ENCODE measurements around the gene IGFALS. TPM values are rescaled to one million over a fixed set of nuclear protein-coding genes. Genes with fewer than 3 reads are reported as not detected.

IGFALS gene
- total RNA-seq, 1 donor from 2014 or later = 0.12 TPM

DNA sequence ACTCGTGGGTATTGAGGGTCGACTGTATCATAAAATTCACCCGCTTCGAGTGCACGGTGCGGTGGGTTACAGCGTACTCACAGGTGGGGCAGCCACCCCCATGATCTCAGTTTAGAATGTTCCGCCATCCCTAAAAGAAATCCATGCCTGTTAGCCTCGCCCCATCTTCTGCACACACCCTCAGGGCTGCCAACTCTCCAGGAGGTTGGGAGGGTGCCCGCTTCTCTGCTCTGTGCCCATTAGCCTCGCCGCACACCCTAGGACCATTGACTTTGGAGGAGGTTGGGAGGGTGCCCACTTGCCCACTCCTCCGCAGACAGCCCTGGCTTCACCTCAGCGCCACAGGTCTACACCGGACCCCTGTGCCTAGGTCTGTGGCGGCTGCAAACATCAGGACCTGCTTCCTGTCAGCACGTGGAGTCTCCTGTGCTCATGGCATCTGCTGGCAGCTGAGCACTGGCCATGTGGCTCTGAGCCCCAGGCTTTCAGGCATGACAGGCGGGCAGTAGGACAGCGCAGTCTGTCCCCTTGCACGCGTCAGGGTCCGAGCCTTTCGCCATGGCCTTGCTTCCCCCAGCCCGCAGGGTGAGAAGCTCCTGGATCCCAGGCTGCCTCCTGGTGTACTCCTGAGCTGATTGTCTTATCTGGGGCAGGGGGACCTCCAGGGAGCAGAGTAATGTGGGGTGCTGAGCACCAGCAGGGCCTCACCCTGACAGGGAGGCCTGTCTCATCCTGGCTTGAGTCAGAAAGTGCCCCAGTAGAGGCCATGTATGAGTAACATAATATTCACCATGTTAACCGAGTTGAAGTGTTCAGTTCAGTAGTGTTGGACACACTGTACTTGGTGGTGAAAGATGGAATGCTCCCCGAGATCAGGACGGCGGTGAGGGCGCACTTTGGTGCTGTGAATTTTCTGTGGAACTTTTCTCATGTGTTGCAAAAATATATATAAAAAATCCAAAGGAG, 44.1 kb downstream of the IGFALS start:
- Mint-ChIP-seq H3K4me3 (ENCODE audit: unreplicated experiment) (no peak overlapping the region), H3K4me1 (ENCODE audit: low read depth) (peaks cover 26% of the 10 kb centered on the region), H3K27ac (ENCODE audit: unreplicated experiment) (no peak overlapping the region), H3K9me3 (ENCODE audit: low read depth) (no peaks in the 10 kb centered on the region), H3K36me3 (ENCODE audit: low read depth) (peaks cover 19% of the 10 kb centered on the region), H3K27me3 (ENCODE audit: low read depth) (no peaks in the 10 kb centered on the region)
- TF ChIP-seq, protein P1, sequence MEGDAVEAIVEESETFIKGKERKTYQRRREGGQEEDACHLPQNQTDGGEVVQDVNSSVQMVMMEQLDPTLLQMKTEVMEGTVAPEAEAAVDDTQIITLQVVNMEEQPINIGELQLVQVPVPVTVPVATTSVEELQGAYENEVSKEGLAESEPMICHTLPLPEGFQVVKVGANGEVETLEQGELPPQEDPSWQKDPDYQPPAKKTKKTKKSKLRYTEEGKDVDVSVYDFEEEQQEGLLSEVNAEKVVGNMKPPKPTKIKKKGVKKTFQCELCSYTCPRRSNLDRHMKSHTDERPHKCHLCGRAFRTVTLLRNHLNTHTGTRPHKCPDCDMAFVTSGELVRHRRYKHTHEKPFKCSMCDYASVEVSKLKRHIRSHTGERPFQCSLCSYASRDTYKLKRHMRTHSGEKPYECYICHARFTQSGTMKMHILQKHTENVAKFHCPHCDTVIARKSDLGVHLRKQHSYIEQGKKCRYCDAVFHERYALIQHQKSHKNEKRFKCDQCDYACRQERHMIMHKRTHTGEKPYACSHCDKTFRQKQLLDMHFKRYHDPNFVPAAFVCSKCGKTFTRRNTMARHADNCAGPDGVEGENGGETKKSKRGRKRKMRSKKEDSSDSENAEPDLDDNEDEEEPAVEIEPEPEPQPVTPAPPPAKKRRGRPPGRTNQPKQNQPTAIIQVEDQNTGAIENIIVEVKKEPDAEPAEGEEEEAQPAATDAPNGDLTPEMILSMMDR (IDR thresholded peaks at IDR 0.05) = no peak
- no peak for DNase-seq (ENCODE audit: low spot score)

DNA sequence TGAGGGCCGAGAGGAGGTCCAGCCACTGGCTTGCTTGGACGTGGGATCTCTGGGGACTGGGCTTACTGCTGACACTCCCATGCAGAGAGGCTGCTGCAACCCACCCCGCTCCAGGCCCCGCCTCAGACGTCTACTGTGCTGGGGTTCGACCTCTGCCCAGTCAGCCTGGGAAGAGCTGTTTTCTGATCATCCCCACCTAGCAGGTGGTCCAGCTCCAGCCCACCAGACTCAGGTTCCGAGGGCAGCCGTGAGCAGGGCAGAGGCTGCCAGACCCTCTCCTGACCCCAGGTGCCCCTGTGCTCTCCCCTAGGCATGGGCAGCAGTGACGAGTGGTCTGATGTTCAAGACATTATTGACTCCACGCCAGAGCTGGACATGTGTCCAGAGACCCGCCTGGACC, 45.6 kb downstream of the IGFALS start:
- Mint-ChIP-seq H3K4me1 (ENCODE audit: low read depth) (peaks cover 29% of the 10 kb centered on the region), H3K9me3 (ENCODE audit: low read depth) (no peaks in the 10 kb centered on the region), H3K27ac (ENCODE audit: unreplicated experiment) (no peak overlapping the region), H3K27me3 (ENCODE audit: low read depth) (no peaks in the 10 kb centered on the region), H3K36me3 (ENCODE audit: low read depth) (peaks cover 19% of the 10 kb centered on the region), H3K4me3 (ENCODE audit: unreplicated experiment) (no peak overlapping the region)
- TF ChIP-seq, protein P1 (IDR thresholded peaks at IDR 0.05) = no peak
- DNase-seq (ENCODE audit: low spot score) = no peak

DNA sequence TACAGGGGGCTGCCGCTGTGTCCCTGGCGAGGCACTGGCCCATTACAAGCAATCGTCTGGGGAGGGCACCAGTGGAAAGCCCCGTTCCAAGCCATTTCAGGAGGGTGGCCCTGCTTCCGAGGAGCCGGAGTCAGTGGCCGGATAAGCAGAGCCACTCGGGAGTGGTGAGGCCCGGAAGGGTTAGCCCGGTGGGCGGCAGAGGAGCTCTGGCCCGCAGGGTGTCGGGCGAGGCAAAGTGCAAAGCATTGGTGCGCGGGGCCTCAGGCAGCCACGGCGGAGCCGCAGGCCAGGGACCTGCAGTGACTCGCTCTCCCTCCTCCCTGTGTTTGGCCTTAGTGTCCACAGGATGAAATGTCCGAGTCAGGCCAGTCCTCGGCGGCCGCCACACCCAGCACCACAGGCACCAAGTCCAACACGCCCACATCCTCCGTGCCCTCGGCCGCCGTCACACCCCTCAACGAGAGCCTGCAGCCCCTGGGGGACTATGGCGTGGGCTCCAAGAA, 46.8 kb downstream of the IGFALS start:
- Mint-ChIP-seq H3K27ac (ENCODE audit: unreplicated experiment) (peak overlapping the region; percentile 94), H3K4me3 (ENCODE audit: unreplicated experiment) (no peak overlapping the region), H3K36me3 (ENCODE audit: low read depth) (peaks cover 12% of the 10 kb centered on the region), H3K9me3 (ENCODE audit: low read depth) (no peaks in the 10 kb centered on the region), H3K4me1 (ENCODE audit: low read depth) (peaks cover 29% of the 10 kb centered on the region), H3K27me3 (ENCODE audit: low read depth) (no peaks in the 10 kb centered on the region)
- peak; percentile 88 for DNase-seq (ENCODE audit: low spot score)
- TF ChIP-seq, protein P1 (IDR thresholded peaks at IDR 0.05) = no peak

DNA sequence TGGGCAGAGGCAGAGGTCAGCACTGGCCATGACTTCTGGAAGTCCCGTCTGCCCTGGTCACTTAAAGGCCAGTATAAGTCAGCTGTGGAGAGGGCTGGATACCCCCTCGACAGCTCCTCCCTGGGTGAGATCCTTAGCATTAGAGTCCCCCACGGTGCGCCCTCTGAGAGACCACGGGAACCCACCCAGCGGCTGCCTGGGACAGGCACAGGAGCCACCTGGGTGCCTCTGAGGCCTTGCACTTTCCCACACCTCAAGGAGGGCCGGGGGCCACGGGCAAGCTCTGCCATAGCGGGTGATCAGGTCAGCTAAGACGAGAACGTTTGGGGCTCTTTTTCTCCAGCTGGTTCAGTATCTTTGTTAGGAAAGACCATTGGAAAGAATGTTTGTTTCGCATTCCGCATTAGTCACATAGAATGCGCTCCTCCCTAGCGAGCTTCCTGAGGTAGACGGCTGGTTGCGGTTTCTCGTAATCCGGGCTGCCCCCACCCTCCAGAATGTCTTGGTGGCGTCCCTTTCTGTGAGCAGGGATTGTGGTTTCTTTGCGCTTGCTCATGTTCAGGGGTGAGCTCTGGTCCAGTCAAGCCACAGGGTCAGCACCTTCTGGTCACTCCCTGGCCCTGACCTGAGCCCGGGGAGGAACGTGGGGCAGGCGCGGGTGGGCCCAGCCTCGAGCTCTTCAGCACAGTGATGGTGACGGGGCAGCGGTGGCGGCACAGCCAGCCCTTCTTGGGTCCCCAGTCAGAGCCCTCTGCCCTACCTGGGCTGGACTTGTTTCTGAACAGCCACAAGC, 47.4 kb downstream of the IGFALS start:
- no peak for DNase-seq (ENCODE audit: low spot score)
- Mint-ChIP-seq H3K4me3 (ENCODE audit: unreplicated experiment) (peak overlapping the region; percentile 49), H3K36me3 (ENCODE audit: low read depth) (peaks cover 12% of the 10 kb centered on the region), H3K4me1 (ENCODE audit: low read depth) (peaks cover 29% of the 10 kb centered on the region), H3K9me3 (ENCODE audit: low read depth) (no peaks in the 10 kb centered on the region), H3K27me3 (ENCODE audit: low read depth) (no peaks in the 10 kb centered on the region), H3K27ac (ENCODE audit: unreplicated experiment) (peak overlapping the region; percentile 94)
- TF ChIP-seq, protein P1 (IDR thresholded peaks at IDR 0.05) = no peak

Data from chondrocyte (in vitro differentiated cells).